Suprapubic skin (tissue), 4 donors: ENCODE measurements around the gene VAMP7. TPM values are rescaled to one million over a fixed set of nuclear protein-coding genes. Genes with fewer than 3 reads are reported as not detected.
"Not testable (repeated sequence)": the region's sequence is repeated elsewhere in the genome, so short reads cannot be mapped to it uniquely, and the experiment has no call there.

Experiments
- DNase-seq, 2 donors: peaks; one replicate each; pipeline ENCODE4 v3.0.0-alpha.2; 2019; ENCODE audit warnings: low spot score in 2 of 2
- H3K27ac ChIP-seq: fragments of 200-600 bp; sonication (generic); one replicate; pipeline ENCODE4 v1.5.1; 2019
- H3K27me3 ChIP-seq: fragments of 200-600 bp; sonication (generic); one replicate; pipeline ENCODE4 v1.5.1; 2019
- H3K36me3 ChIP-seq: fragments of 200-600 bp; sonication (generic); one replicate; pipeline ENCODE4 v1.5.1; 2019
- H3K4me1 ChIP-seq: fragments of 200-600 bp; sonication (generic); one replicate; pipeline ENCODE4 v1.5.1; 2019
- H3K4me3 ChIP-seq: fragments of 200-600 bp; sonication (generic); one replicate; pipeline ENCODE4 v1.5.1; 2019; ENCODE audit warnings: mild to moderate bottlenecking
- H3K9me3 ChIP-seq: fragments of 200-600 bp; sonication (generic); one replicate; pipeline ENCODE4 v1.5.1; 2019
- EP300 ChIP-seq: sonication (generic); formaldehyde crosslinking; IDR thresholded peaks from one replicate; pipeline ENCODE4 v1.6.1; 2017; ENCODE audit warnings: antibody characterized with exemption
- POLR2A ChIP-seq, 2 donors: fragments of 450-650 bp; IDR thresholded peaks; one replicate each; pipeline ENCODE4 v1.6.1; 2017; ENCODE audit warnings: antibody characterized with exemption in 2 of 2, mild to moderate bottlenecking in 2 of 2, moderate library complexity in 2 of 2
- POLR2AphosphoS5 ChIP-seq, 3 donors: sonication (generic); formaldehyde crosslinking; IDR thresholded peaks; one replicate each; pipeline ENCODE4 v1.6.1; 2017; ENCODE audit warnings: antibody characterized with exemption in 3 of 3
- WGBS: methylation state at CpG from one replicate; pipeline ENCODE4 v1.1.5; 2018; 5-methylcytosine and 5-hydroxymethylcytosine counted together
- total RNA-seq, 4 donors: library from RNA; depleted of rRNA; stranded (reverse); fragments of >200 nt; gene quantifications; one replicate each; pipeline ENCODE4 v1.1.0, GENCODE V29; 2016
- TF ChIP-seq, protein P1 (sequence below), 2 donors: fragments of 200-600 bp in 1 of 2; fragments of 450-650 bp in 1 of 2; sonication (generic) in 1 of 2; IDR thresholded peaks; one replicate each; pipeline ENCODE4 v1.5.1; 2016 to 2019; ENCODE audit warnings: antibody characterized with exemption in 2 of 2, mild to moderate bottlenecking in 1 of 2, moderate library complexity in 1 of 2

The VAMP7 gene
- total RNA-seq, 4 donors from 2014 or later: 16.1 to 29.8 (median 21.1) TPM

- no peak for TF ChIP-seq POLR2AphosphoS5 (IDR thresholded peaks at IDR 0.05)
- TF ChIP-seq, protein P1, sequence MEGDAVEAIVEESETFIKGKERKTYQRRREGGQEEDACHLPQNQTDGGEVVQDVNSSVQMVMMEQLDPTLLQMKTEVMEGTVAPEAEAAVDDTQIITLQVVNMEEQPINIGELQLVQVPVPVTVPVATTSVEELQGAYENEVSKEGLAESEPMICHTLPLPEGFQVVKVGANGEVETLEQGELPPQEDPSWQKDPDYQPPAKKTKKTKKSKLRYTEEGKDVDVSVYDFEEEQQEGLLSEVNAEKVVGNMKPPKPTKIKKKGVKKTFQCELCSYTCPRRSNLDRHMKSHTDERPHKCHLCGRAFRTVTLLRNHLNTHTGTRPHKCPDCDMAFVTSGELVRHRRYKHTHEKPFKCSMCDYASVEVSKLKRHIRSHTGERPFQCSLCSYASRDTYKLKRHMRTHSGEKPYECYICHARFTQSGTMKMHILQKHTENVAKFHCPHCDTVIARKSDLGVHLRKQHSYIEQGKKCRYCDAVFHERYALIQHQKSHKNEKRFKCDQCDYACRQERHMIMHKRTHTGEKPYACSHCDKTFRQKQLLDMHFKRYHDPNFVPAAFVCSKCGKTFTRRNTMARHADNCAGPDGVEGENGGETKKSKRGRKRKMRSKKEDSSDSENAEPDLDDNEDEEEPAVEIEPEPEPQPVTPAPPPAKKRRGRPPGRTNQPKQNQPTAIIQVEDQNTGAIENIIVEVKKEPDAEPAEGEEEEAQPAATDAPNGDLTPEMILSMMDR (IDR thresholded peaks at IDR 0.05): no peak
- no peak for TF ChIP-seq POLR2A (IDR thresholded peaks at IDR 0.05)
- no peak for TF ChIP-seq EP300
- 50% methylated on average over 3 of the region's 3 CpGs for WGBS
- no peak for DNase-seq
- Histone ChIP-seq H3K27me3 (no peaks in the 10 kb centered on the region), H3K4me3 (no peak overlapping the region), H3K9me3 (no peaks in the 10 kb centered on the region), H3K4me1 (no peaks in the 10 kb centered on the region), H3K36me3 (peaks cover 18% of the 10 kb centered on the region), H3K27ac (no peak overlapping the region)
Observed at GRCh38 chrX:155891446-155892210, 10.5 kb downstream of the VAMP7 start.

DNA sequence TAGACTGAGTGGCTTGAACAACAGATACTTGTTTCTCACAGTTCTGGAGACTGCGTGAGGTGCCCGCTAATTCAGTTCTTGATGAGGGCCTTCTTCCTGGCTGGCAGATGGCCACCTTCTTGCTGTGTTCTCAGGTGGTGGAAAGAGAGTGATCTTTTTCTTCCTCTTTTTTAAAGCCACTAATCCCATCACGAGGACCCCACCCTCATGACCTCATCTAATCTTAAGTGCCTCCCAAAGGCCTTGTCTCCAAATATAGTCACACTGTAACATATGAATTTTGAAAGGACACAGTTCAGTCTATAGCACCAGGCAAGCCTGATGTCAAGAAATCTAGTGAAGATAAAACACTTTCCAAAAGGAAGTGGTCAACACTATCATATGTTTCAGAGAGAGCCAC lies 12.4 kb downstream of the VAMP7 start:
- Histone ChIP-seq H3K27me3 (no peaks in the 10 kb centered on the region), H3K9me3 (no peaks in the 10 kb centered on the region), H3K27ac (no peak overlapping the region), H3K4me1 (no peaks in the 10 kb centered on the region), H3K36me3 (peaks cover 24% of the 10 kb centered on the region), H3K4me3 (no peak overlapping the region)
- 52% methylated on average over 3 of the region's 3 CpGs for WGBS
- TF ChIP-seq POLR2AphosphoS5 (IDR thresholded peaks at IDR 0.05) (no peak), POLR2A (IDR thresholded peaks at IDR 0.05) (no peak), EP300 (no peak)
- TF ChIP-seq, protein P1 (IDR thresholded peaks at IDR 0.05): no peak
- no peak for DNase-seq

GRCh38 chrX:155896512-155896911 lies 15.4 kb downstream of the VAMP7 start:
- Histone ChIP-seq H3K36me3 (peaks cover 24% of the 10 kb centered on the region), H3K9me3 (peaks cover 4% of the 10 kb centered on the region), H3K27me3 (no peaks in the 10 kb centered on the region), H3K4me1 (no peaks in the 10 kb centered on the region), H3K27ac (no peak overlapping the region), H3K4me3 (no peak overlapping the region)
- DNase-seq: no peak
- TF ChIP-seq EP300 (no peak), POLR2AphosphoS5 (IDR thresholded peaks at IDR 0.05) (no peak), POLR2A (IDR thresholded peaks at IDR 0.05) (no peak)
- TF ChIP-seq, protein P1 (IDR thresholded peaks at IDR 0.05): no peak
- WGBS: 79% methylated on average over 4 of the region's 4 CpGs

DNA sequence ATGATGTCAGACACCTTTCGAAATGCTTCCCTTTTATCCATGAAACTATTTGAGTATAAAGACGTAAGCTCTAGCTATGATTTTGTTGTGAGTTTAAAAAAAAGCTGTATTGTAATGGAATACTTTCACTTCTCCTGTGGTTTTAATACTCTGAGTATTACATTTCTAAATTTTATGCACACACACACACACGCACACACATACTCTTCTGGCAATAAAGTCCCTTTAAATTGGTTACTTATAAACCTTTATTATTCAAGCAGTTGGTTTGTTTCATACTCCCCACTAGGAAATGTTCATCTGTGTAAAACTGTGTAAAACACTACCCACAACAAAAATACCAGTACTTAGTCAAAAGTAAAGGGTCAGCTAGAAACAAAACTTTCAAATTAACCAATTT lies 18.2 kb downstream of the VAMP7 start:
- DNase-seq: no peak
- TF ChIP-seq POLR2A (IDR thresholded peaks at IDR 0.05) (no peak), POLR2AphosphoS5 (IDR thresholded peaks at IDR 0.05) (no peak), EP300 (no peak)
- TF ChIP-seq, protein P1 (IDR thresholded peaks at IDR 0.05): no peak
- Histone ChIP-seq H3K27me3 (no peaks in the 10 kb centered on the region), H3K27ac (no peak overlapping the region), H3K4me3 (no peak overlapping the region), H3K9me3 (peaks cover 4% of the 10 kb centered on the region), H3K36me3 (peaks cover 21% of the 10 kb centered on the region), H3K4me1 (no peaks in the 10 kb centered on the region)
- WGBS: 82% methylated on average over 3 of the region's 3 CpGs

GRCh38 chrX:155900765-155901164 lies 19.6 kb downstream of the VAMP7 start:
- Histone ChIP-seq H3K27ac (no peak overlapping the region), H3K4me1 (no peaks in the 10 kb centered on the region), H3K9me3 (peaks cover 4% of the 10 kb centered on the region), H3K36me3 (peaks cover 16% of the 10 kb centered on the region), H3K4me3 (no peak overlapping the region), H3K27me3 (no peaks in the 10 kb centered on the region)
- DNase-seq: no peak
- 91% methylated on average over 2 of the region's 2 CpGs for WGBS
- TF ChIP-seq POLR2AphosphoS5 (IDR thresholded peaks at IDR 0.05): no peak
- TF ChIP-seq, protein P1 (IDR thresholded peaks at IDR 0.05): no peak
- no peak for TF ChIP-seq POLR2A (IDR thresholded peaks at IDR 0.05)
- no peak for TF ChIP-seq EP300

- H3K4me3 ChIP-seq, DNase-seq, H3K27me3 ChIP-seq, H3K9me3 ChIP-seq, H3K27ac ChIP-seq, H3K4me1 ChIP-seq, H3K36me3 ChIP-seq: not testable (repeated sequence)
- 97% methylated on average over 11 of the region's 26 CpGs for WGBS
Observed at GRCh38 chrX:155907661-155908060, 26.5 kb downstream of the VAMP7 start.
